Mesendoderm (in vitro differentiated cells): ENCODE measurements around the gene EPN1.

ENCODE experiments used
- DNase-seq: peaks from one replicate; pipeline ENCODE4 v3.0.0; 2013
- H2AK5ac ChIP-seq: 2 replicates; pipeline ENCODE4 v1.6.1; 2013; ENCODE audit warnings: low read length, inconsistent platforms
- H2BK120ac ChIP-seq: 2 replicates; pipeline ENCODE4 v1.6.1; 2013; ENCODE audit warnings: low read depth, mild to moderate bottlenecking, low read length, moderate library complexity, mixed read lengths
- H2BK15ac ChIP-seq: replicated peaks from 2 replicates; pipeline ENCODE4 v1.6.1; 2013; ENCODE audit warnings: low read depth, mild to moderate bottlenecking, moderate library complexity
- H2BK5ac ChIP-seq: 2 replicates; pipeline ENCODE4 v1.6.1; 2013; ENCODE audit warnings: low read length, inconsistent platforms
- H3K18ac ChIP-seq: 2 replicates; pipeline ENCODE4 v1.6.1; 2013; ENCODE audit warnings: mild to moderate bottlenecking, low read length, mixed read lengths
- H3K23ac ChIP-seq: one replicate; pipeline ENCODE4 v1.6.1; 2013; ENCODE audit warnings: low read length
- H3K27ac ChIP-seq: 2 replicates; pipeline ENCODE4 v1.5.1; 2013; ENCODE audit warnings: low read depth, mild to moderate bottlenecking, inconsistent platforms, low read length, moderate library complexity
- H3K27me3 ChIP-seq: 2 replicates; pipeline ENCODE4 v1.6.1; 2013; ENCODE audit warnings: low read length, control low read depth, mild to moderate bottlenecking, inconsistent platforms; ENCODE audit not compliant: insufficient read depth, poor library complexity
- H3K36me3 ChIP-seq: 2 replicates; pipeline ENCODE4 v1.6.1; 2013; ENCODE audit warnings: low read length, inconsistent platforms; ENCODE audit not compliant: control insufficient read depth, insufficient read depth
- H3K4ac ChIP-seq: one replicate; pipeline ENCODE4 v1.6.1; 2013; ENCODE audit warnings: low read depth, mild to moderate bottlenecking, low read length, moderate library complexity
- H3K4me1 ChIP-seq: 2 replicates; pipeline ENCODE4 v1.6.1; 2013; ENCODE audit warnings: low read depth, low read length, inconsistent platforms; ENCODE audit not compliant: control insufficient read depth
- H3K4me2 ChIP-seq: 2 replicates; pipeline ENCODE4 v1.6.1; 2013; ENCODE audit warnings: low read length
- H3K4me3 ChIP-seq: 2 replicates; pipeline ENCODE4 v1.5.1; 2013; ENCODE audit warnings: mild to moderate bottlenecking, low read length
- H3K56ac ChIP-seq: one replicate; pipeline ENCODE4 v1.6.1; 2013; ENCODE audit warnings: low read length
- H3K79me1 ChIP-seq: 2 replicates; pipeline ENCODE4 v1.6.1; 2013; ENCODE audit warnings: low read length, inconsistent platforms
- H3K79me2 ChIP-seq: 2 replicates; pipeline ENCODE4 v1.6.1; 2013; ENCODE audit warnings: mild to moderate bottlenecking, low read length; ENCODE audit not compliant: control insufficient read depth, insufficient read depth
- H3K9ac ChIP-seq: 2 replicates; pipeline ENCODE4 v1.6.1; 2013; ENCODE audit warnings: low read length, inconsistent platforms
- H4K5ac ChIP-seq: one replicate; pipeline ENCODE4 v1.6.1; 2013; ENCODE audit warnings: low read length
- H4K8ac ChIP-seq: one replicate; pipeline ENCODE4 v1.6.1; 2013; ENCODE audit warnings: low read depth, mild to moderate bottlenecking, control low read depth, low read length, moderate library complexity
- WGBS: extraction: QIAGEN DNeasy Blood & Tissue Kit; methylation state at CpG from one replicate; pipeline ENCODE4 v1.1.7; 2013; ENCODE audit warnings: low lambda C conversion rate, missing lambda C conversion rate; ENCODE audit not compliant: insufficient coverage; ENCODE audit errors: extremely low coverage; 5-methylcytosine and 5-hydroxymethylcytosine counted together

EPN1 gene

GRCh38 chr19:55651236-55651635 lies 23.8 kb upstream of the EPN1 start:
- Histone ChIP-seq H3K56ac (no peak overlapping the region), H2BK5ac (no peak overlapping the region), H3K4me2 (no peak overlapping the region), H3K27ac (no peak overlapping the region), H3K79me2 (peaks cover 9% of the 10 kb centered on the region), H4K5ac (no peak overlapping the region), H2AK5ac (no peak overlapping the region), H3K4me3 (no peak overlapping the region), H3K36me3 (no peaks in the 10 kb centered on the region), H3K9ac (no peak overlapping the region), H3K23ac (no peak overlapping the region), H2BK120ac (no peak overlapping the region), H3K27me3 (no peaks in the 10 kb centered on the region), H3K4ac (no peak overlapping the region), H4K8ac (no peak overlapping the region), H2BK15ac (no peak overlapping the region), H3K79me1 (no peaks in the 10 kb centered on the region), H3K4me1 (no peaks in the 10 kb centered on the region), H3K18ac (no peak overlapping the region)
- WGBS: no CpG with 5 or more reads among the region's 18 CpGs
- no peak for DNase-seq

GRCh38 chr19:55652311-55653128 lies 22.5 kb upstream of the EPN1 start:
- no peak overlapping the region for H3K4me3 ChIP-seq
- H3K79me2 ChIP-seq: peaks cover 21% of the 10 kb centered on the region
- H3K18ac ChIP-seq: no peak overlapping the region
- no peaks in the 10 kb centered on the region for H3K79me1 ChIP-seq
- H2BK120ac ChIP-seq: no peak overlapping the region
- no CpG with 5 or more reads among the region's 71 CpGs for WGBS
- peak overlapping the region; percentile 71 for H3K56ac ChIP-seq
- no peak overlapping the region for H2BK5ac ChIP-seq
- H4K5ac ChIP-seq: no peak overlapping the region
- no peak overlapping the region for H2BK15ac ChIP-seq
- H3K9ac ChIP-seq: peak overlapping the region; percentile 53
- H3K27me3 ChIP-seq: no peaks in the 10 kb centered on the region
- H3K36me3 ChIP-seq: no peaks in the 10 kb centered on the region
- H3K23ac ChIP-seq: no peak overlapping the region
- peak overlapping the region; percentile 17 for H3K4ac ChIP-seq
- H4K8ac ChIP-seq: peak overlapping the region; percentile 7
- H3K4me2 ChIP-seq: no peak overlapping the region
- peaks cover 4% of the 10 kb centered on the region for H3K4me1 ChIP-seq
- H2AK5ac ChIP-seq: no peak overlapping the region
- no peak for DNase-seq
- H3K27ac ChIP-seq: no peak overlapping the region

GRCh38 chr19:55653651-55654322 lies 21.2 kb upstream of the EPN1 start:
- H2BK15ac ChIP-seq: no peak overlapping the region
- no peaks in the 10 kb centered on the region for H3K36me3 ChIP-seq
- peak overlapping the region; percentile 99 for H3K9ac ChIP-seq
- H3K4ac ChIP-seq: peak overlapping the region; percentile 82
- H3K4me3 ChIP-seq: peak overlapping the region; percentile 81
- peaks cover 4% of the 10 kb centered on the region for H3K4me1 ChIP-seq
- H2BK5ac ChIP-seq: peak overlapping the region; percentile 79
- H3K23ac ChIP-seq: no peak overlapping the region
- H4K5ac ChIP-seq: no peak overlapping the region
- peak overlapping the region; percentile 92 for H3K56ac ChIP-seq
- H2BK120ac ChIP-seq: no peak overlapping the region
- H3K18ac ChIP-seq: peak overlapping the region; percentile 35
- peak overlapping the region; percentile 77 for H3K4me2 ChIP-seq
- no CpG with 5 or more reads among the region's 57 CpGs for WGBS
- H3K27me3 ChIP-seq: no peaks in the 10 kb centered on the region
- peak; percentile 99 for DNase-seq
- peaks cover 34% of the 10 kb centered on the region for H3K79me2 ChIP-seq
- H3K79me1 ChIP-seq: no peaks in the 10 kb centered on the region
- peak overlapping the region; percentile 85 for H3K27ac ChIP-seq
- H2AK5ac ChIP-seq: no peak overlapping the region
- H4K8ac ChIP-seq: no peak overlapping the region

- Histone ChIP-seq H3K18ac (peak overlapping the region; percentile 47), H3K79me1 (no peaks in the 10 kb centered on the region), H3K27me3 (no peaks in the 10 kb centered on the region), H3K23ac (peak overlapping the region; percentile 48), H2BK15ac (no peak overlapping the region), H4K8ac (no peak overlapping the region), H3K27ac (peak overlapping the region; percentile 88), H3K4me3 (peak overlapping the region; percentile 81), H2BK120ac (no peak overlapping the region), H3K79me2 (peaks cover 40% of the 10 kb centered on the region), H3K9ac (peak overlapping the region; percentile 99), H2AK5ac (no peak overlapping the region), H3K56ac (peak overlapping the region; percentile 98), H3K4me1 (peaks cover 4% of the 10 kb centered on the region), H2BK5ac (peak overlapping the region; percentile 98), H3K4ac (no peak overlapping the region), H3K4me2 (peak overlapping the region; percentile 82), H4K5ac (peak overlapping the region; percentile 68), H3K36me3 (no peaks in the 10 kb centered on the region)
- WGBS: no CpG with 5 or more reads among the region's 52 CpGs
- DNase-seq: peak; percentile 100
Measured at GRCh38 chr19:55654323-55654867, 20.6 kb upstream of the EPN1 start.

GRCh38 chr19:55654868-55655647 lies 20.0 kb upstream of the EPN1 start, which contains the start of gene U2AF2:
TSS of gene U2AF2 (plus strand) at chr19:55655035. CDS start at chr19:55655105, 70 bp downstream.
- H3K56ac ChIP-seq: peak within 1 kb of the TSS; percentile 98
- H2BK120ac ChIP-seq: peak within 1 kb of the TSS; percentile 84
- peak within 1 kb of the TSS; percentile 98 for H3K4ac ChIP-seq
- peak within 1 kb of the TSS; percentile 48 for H3K23ac ChIP-seq
- peak; percentile 92 for DNase-seq
- peak within 1 kb of the TSS; percentile 98 for H2BK5ac ChIP-seq
- H4K8ac ChIP-seq: peak within 1 kb of the TSS; percentile 56
- H3K27ac ChIP-seq: peak within 1 kb of the TSS; percentile 96
- H3K4me2 ChIP-seq: peak within 1 kb of the TSS; percentile 85
- H3K36me3 ChIP-seq: no peaks in the 10 kb centered on the region
- H3K4me1 ChIP-seq: peaks cover 4% of the 10 kb centered on the region
- no peak within 1 kb of the TSS for H2BK15ac ChIP-seq
- peak within 1 kb of the TSS; percentile 99 for H3K9ac ChIP-seq
- no CpG with 5 or more reads among the region's 95 CpGs for WGBS
- H2AK5ac ChIP-seq: no peak within 1 kb of the TSS
- H3K79me1 ChIP-seq: no peaks in the 10 kb centered on the region
- H3K79me2 ChIP-seq: peaks cover 47% of the 10 kb centered on the region
- H4K5ac ChIP-seq: peak within 1 kb of the TSS; percentile 68
- peak within 1 kb of the TSS; percentile 96 for H3K18ac ChIP-seq
- H3K27me3 ChIP-seq: no peaks in the 10 kb centered on the region
- H3K4me3 ChIP-seq: peak within 1 kb of the TSS; percentile 81
